Esophagus squamous epithelium (tissue), 5 donors: ENCODE results near the gene DEAF1. TPM values are rescaled to one million over a fixed set of nuclear protein-coding genes. Genes with fewer than 3 reads are reported as not detected.
"Not testable (repeated sequence)": the region's sequence is repeated elsewhere in the genome, so short reads cannot be mapped to it uniquely, and the experiment has no call there.

Experiments
- DNase-seq: peaks from one replicate; lab custom pipeline; 2025; lab: John Stamatoyannopoulos, UW
- H3K27ac ChIP-seq, 4 donors: fragments of 200-600 bp; sonication (generic); one replicate each; pipeline ENCODE4 v1.5.1; 2016 to 2019; ENCODE audit warnings: mild to moderate bottlenecking in 1 of 4
- H3K27me3 ChIP-seq, 4 donors: fragments of 200-600 bp; sonication (generic); 1 replicate in 3 of 4; 2 replicates in 1 of 4; pipeline versions ENCODE4 v1.5.1 to v1.6.0; 2017 to 2021; ENCODE audit warnings: antibody characterized with exemption in 1 of 4
- H3K36me3 ChIP-seq, 3 donors: fragments of 200-600 bp; sonication (generic); one replicate each; pipeline ENCODE4 v1.5.1; 2016 to 2019
- H3K4me1 ChIP-seq, 3 donors: fragments of 200-600 bp; sonication (generic); one replicate each; pipeline ENCODE4 v1.5.1; 2017 to 2019
- H3K4me3 ChIP-seq, 4 donors: fragments of 200-600 bp; sonication (generic); 1 replicate in 3 of 4; 2 replicates in 1 of 4; pipeline ENCODE4 v1.5.1; 2016 to 2019; ENCODE audit warnings: mild to moderate bottlenecking in 2 of 4, moderate library complexity in 1 of 4
- H3K9me3 ChIP-seq, 3 donors: fragments of 200-600 bp; sonication (generic); one replicate each; pipeline ENCODE4 v1.5.1; 2016 to 2019
- POLR2A ChIP-seq, 4 donors: fragments of 450-650 bp; IDR thresholded peaks; one replicate each; pipeline ENCODE4 v1.6.1; 2017; ENCODE audit warnings: antibody characterized with exemption in 4 of 4, mild to moderate bottlenecking in 4 of 4, moderate library complexity in 3 of 4
- WGBS, 2 donors: methylation state at CpG; one replicate each; pipeline ENCODE4 v1.1.5; 2018; 5-methylcytosine and 5-hydroxymethylcytosine counted together
- intact Hi-C: fragments of 100-400 bp; cut with DNase I; formaldehyde crosslinking; loops from one replicate; pipeline ENCODE4 v1.15.0; 2022
- total RNA-seq, 4 donors: library from RNA; depleted of rRNA; stranded (reverse); fragments of >200 nt; gene quantifications; one replicate each; pipeline ENCODE4 v1.1.0, GENCODE V29; 2016
- TF ChIP-seq, protein P1 (sequence below), 6 experiments: fragments of 450-650 bp in 4 of 6; fragments of 200-600 bp in 2 of 6; sonication (generic) in 2 of 6; IDR thresholded peaks; one replicate each; pipeline ENCODE4 v1.5.1; 2016 to 2019; ENCODE audit warnings: antibody characterized with exemption in 6 of 6, mild to moderate bottlenecking in 4 of 6, moderate library complexity in 4 of 6
- donor health status: DM: yes; HTN: yes; CAD: no.

The DEAF1 gene, protein sequence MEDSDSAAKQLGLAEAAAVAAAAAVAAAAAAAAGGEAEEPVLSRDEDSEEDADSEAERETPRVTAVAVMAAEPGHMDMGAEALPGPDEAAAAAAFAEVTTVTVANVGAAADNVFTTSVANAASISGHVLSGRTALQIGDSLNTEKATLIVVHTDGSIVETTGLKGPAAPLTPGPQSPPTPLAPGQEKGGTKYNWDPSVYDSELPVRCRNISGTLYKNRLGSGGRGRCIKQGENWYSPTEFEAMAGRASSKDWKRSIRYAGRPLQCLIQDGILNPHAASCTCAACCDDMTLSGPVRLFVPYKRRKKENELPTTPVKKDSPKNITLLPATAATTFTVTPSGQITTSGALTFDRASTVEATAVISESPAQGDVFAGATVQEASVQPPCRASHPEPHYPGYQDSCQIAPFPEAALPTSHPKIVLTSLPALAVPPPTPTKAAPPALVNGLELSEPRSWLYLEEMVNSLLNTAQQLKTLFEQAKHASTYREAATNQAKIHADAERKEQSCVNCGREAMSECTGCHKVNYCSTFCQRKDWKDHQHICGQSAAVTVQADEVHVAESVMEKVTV
- 10 to 100 TPM; 18.3 to 45.0 (median 25.4) TPM for total RNA-seq

DNA sequence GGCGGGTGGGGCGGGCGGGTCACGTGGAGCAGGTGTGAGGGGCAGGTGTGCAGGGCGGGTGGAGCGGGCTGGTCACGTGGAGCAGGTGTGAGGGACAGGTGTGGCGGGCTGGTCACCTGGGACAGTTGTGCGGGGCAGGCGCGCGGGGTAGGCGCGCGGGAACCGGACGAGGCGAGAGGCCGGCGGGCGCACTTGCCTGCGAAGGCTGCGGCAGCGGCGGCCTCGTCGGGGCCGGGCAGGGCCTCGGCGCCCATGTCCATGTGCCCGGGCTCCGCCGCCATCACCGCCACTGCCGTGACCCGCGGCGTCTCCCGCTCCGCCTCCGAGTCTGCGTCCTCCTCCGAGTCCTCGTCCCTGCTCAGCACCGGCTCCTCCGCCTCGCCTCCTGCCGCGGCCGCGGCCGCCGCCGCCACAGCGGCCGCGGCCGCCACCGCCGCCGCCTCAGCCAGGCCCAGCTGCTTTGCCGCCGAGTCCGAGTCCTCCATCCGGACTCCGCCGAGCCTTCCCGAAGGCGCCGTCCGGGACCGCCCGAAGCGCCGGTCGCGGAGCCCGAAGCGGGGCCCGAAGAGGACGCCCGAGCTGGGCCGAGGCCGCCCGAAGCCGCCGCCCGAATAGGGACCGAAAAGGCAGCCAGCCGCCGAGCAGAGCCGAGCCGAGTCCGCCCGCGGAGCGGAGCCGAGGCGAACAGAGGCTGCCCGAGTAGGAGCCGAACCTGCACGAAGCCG lies at the start of gene DEAF1:
Gene DEAF1 (minus strand): TSS at position 660 of the 725 bp plus-strand sequence. CDS start 175 bp downstream, at position 485.
- WGBS, 2 donors, result 11 to 40% methylated on average over 1 to 20 of the region's 103 CpGs
- intact Hi-C loops, result no loop called here
- DNase-seq, result peak; percentile 65
- Histone ChIP-seq H3K4me3 (peak within 1 kb of the TSS; percentile 64 to 87 (median 74)), H3K36me3 (peaks cover 0 to 22% (median 2%) of the 10 kb centered on the region in 3 donors), H3K27me3 (no peaks in the 10 kb centered on the region), H3K4me1 (peaks cover 39 to 76% (median 42%) of the 10 kb centered on the region in 3 donors), H3K9me3 (no peaks in the 10 kb centered on the region), H3K27ac (peak within 1 kb of the TSS; percentile 97 to 100 (median 100))
- TF ChIP-seq, protein P1, sequence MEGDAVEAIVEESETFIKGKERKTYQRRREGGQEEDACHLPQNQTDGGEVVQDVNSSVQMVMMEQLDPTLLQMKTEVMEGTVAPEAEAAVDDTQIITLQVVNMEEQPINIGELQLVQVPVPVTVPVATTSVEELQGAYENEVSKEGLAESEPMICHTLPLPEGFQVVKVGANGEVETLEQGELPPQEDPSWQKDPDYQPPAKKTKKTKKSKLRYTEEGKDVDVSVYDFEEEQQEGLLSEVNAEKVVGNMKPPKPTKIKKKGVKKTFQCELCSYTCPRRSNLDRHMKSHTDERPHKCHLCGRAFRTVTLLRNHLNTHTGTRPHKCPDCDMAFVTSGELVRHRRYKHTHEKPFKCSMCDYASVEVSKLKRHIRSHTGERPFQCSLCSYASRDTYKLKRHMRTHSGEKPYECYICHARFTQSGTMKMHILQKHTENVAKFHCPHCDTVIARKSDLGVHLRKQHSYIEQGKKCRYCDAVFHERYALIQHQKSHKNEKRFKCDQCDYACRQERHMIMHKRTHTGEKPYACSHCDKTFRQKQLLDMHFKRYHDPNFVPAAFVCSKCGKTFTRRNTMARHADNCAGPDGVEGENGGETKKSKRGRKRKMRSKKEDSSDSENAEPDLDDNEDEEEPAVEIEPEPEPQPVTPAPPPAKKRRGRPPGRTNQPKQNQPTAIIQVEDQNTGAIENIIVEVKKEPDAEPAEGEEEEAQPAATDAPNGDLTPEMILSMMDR (IDR thresholded peaks at IDR 0.05), result peak in 3 of 6 experiments; percentile 9 to 11 (median 9)
- TF ChIP-seq POLR2A (IDR thresholded peaks at IDR 0.05), result peak in 2 of 4 donors; percentile 37 to 39

DNA sequence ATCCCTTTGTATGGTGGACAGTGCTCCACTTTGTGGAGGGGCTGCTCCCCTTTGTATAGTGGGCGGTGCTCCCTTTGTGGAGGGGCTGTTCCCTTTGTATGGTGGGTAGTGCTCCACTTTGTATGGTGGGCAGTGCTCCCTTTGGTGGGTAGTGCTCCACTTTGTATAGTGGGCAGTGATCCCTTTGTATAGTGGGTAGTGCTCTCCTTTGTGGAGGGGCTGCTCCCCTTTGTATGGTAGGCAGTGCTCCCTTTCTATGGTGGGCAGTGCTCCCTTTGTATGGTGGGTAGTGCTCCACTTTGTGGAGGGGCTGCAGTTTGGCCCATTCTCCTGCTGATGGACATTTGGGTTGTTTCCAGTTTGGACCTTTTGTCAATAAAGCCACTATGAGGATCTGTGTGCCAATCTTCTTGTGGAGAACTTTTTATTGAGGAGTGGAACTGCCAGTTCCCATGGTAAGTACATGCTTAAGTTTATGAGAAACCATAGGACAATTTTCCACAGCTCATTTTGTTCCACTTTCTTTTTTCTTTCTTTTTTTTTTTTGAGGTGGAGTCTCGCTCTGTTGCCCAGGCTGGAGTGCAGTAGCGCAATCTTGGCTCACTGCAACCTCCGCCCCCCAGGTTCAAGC lies 47.7 kb upstream of the DEAF1 start:
- H3K4me1 ChIP-seq, result peaks cover 0 to 42% (median 9%) of the 10 kb centered on the region in 3 donors
- H3K9me3 ChIP-seq, result no peaks in the 10 kb centered on the region
- TF ChIP-seq, protein P1 (IDR thresholded peaks at IDR 0.05), result no peak
- no peak for TF ChIP-seq POLR2A (IDR thresholded peaks at IDR 0.05)
- no peak for DNase-seq
- intact Hi-C loops, result no loop called here
- H3K36me3 ChIP-seq, result no peaks in the 10 kb centered on the region
- H3K4me3 ChIP-seq, result no peak overlapping the region
- 84 to 93% methylated on average over 3 to 4 of the region's 4 CpGs for WGBS, 2 donors
- H3K27ac ChIP-seq, result peak overlapping the region in 1 of 4 donors; percentile 61
- H3K27me3 ChIP-seq, result no peaks in the 10 kb centered on the region

DNA sequence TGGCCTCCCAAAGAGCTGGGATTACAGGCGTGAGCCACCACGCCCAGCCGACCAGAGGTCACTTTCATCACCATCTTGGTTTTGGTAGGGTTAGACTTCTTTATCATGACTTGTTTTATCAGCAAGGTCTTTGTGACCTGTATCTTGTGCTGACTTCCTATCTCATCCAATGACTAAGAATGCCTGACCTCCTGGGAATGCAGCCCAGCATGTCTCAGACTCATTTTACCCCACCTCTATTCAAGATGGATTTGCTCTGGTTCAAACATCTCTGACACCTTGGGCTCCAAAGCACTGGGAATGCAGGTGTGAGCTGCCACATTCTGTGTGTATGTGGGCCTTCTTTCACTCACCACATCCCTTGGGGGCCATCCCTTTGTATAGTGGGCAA lies 47.1 kb upstream of the DEAF1 start:
- DNase-seq, result no peak
- no peak overlapping the region for H3K4me3 ChIP-seq
- 65 to 87% methylated on average over 3 of the region's 3 CpGs for WGBS, 2 donors
- no peaks in the 10 kb centered on the region for H3K27me3 ChIP-seq
- H3K27ac ChIP-seq, result peak overlapping the region in 2 of 4 donors; percentile 22 to 61
- peaks cover 0 to 48% (median 14%) of the 10 kb centered on the region in 3 donors for H3K4me1 ChIP-seq
- TF ChIP-seq POLR2A (IDR thresholded peaks at IDR 0.05), result no peak
- TF ChIP-seq, protein P1 (IDR thresholded peaks at IDR 0.05), result no peak
- H3K36me3 ChIP-seq, result no peaks in the 10 kb centered on the region
- no peaks in the 10 kb centered on the region for H3K9me3 ChIP-seq
- intact Hi-C loops, result no loop called here

DNA sequence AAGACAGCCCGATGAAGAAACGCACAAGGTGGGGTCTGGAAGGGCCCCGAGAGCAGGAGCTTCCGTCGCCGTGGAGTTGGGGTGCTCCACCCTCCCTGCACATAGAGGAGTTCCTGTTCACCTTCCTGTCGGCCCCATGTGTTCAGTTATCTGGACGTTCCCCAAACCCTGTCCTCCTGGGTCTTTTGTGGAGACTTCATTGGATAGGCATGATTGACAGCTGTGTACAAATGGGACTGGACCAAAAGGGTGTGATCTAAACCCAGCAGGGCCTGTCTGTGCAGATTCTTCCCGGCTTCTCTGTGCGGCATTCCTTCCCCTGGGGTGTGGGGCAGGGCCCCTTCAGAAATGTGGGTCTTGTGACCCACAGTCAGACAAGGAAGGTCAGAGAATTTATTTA lies 42.9 kb upstream of the DEAF1 start:
- H3K27me3 ChIP-seq, H3K9me3 ChIP-seq, DNase-seq, intact Hi-C loops, H3K36me3 ChIP-seq: not testable (repeated sequence)
- Histone ChIP-seq H3K27ac (peak overlapping the region in 3 of 4 donors; percentile 70 to 78 (median 74)), H3K4me3 (peak overlapping the region in 1 of 4 donors; percentile 7), H3K4me1 (peaks cover 0 to 35% (median 9%) of the 10 kb centered on the region in 3 donors)
- WGBS, 2 donors, result 11 to 34% methylated on average over 9 to 10 of the region's 10 CpGs

DNA sequence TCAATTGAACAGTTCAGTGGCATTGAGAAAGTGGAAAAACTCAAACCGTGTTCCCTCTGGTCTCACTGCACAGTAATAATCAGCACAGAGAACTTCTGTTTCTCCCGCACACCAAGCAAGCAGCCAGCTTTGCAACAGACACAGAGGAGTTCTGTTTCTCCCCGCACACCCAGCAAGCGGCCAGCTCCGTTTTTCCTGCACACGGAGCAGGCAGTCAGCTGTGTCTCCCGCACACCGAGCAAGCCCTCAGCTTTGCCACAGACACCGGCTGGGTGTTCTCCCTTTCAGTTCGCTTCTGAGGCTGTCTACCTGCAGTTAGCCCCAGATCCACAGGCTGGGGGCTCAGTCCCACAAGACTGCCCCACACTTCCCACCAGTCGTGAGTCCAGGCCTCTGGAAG lies 42.3 kb upstream of the DEAF1 start:
- DNase-seq, result no peak
- WGBS, 2 donors, result 32 to 43% methylated on average over 10 of the region's 11 CpGs
- intact Hi-C loops, result no loop called here
- H3K9me3 ChIP-seq, result no peaks in the 10 kb centered on the region
- peak overlapping the region in 3 of 4 donors; percentile 70 to 78 (median 74) for H3K27ac ChIP-seq
- peak overlapping the region in 1 of 4 donors; percentile 7 for H3K4me3 ChIP-seq
- H3K36me3 ChIP-seq, result no peaks in the 10 kb centered on the region
- H3K4me1 ChIP-seq, result peaks cover 0 to 31% (median 9%) of the 10 kb centered on the region in 3 donors
- TF ChIP-seq, protein P1 (IDR thresholded peaks at IDR 0.05), result no peak
- no peak for TF ChIP-seq POLR2A (IDR thresholded peaks at IDR 0.05)
- H3K27me3 ChIP-seq, result no peaks in the 10 kb centered on the region

DNA sequence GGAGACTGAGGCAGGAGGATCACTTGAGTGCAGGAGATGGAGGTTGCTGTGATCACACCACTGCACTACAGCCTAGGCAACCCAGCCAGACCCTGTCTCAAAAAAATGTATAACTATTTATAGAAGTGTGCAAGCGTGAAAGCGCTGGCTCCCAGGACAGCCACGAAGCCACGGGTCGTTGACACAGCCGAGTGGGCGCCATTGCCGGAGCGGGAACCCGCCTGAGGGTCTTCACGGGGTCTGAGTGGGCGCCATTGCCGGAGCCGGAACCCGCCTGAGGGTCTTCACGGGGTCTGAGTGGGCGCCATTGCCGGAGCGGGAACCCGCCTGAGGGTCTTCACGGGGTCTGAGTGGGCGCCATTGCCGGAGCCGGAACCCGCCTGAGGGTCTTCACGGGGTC lies 39.5 kb upstream of the DEAF1 start:
- H3K27me3 ChIP-seq, H3K4me3 ChIP-seq, intact Hi-C loops, DNase-seq, H3K36me3 ChIP-seq, H3K27ac ChIP-seq, H3K9me3 ChIP-seq: not testable (repeated sequence)
- 66 to 91% methylated on average over 5 to 19 of the region's 26 CpGs for WGBS, 2 donors
- H3K4me1 ChIP-seq, result peaks cover 0 to 25% (median 10%) of the 10 kb centered on the region in 3 donors
